GM23248 (cell line): ENCODE data around the gene HAUS5. TPM values are rescaled to one million over a fixed set of nuclear protein-coding genes. Genes with fewer than 3 reads are reported as not detected.

Source experiments
- DNase-seq: peaks from one replicate; pipeline ENCODE4 v3.0.0-alpha.2; 2015
- H2AFZ ChIP-seq: fragments of 200-600 bp; sonication (generic); 2 replicates; pipeline ENCODE4 v1.6.1; 2016; ENCODE audit warnings: antibody characterized with exemption
- H3F3A ChIP-seq: fragments of 200-600 bp; sonication (generic); 2 replicates; pipeline ENCODE4 v1.6.1; 2016; ENCODE audit warnings: mild to moderate bottlenecking, antibody characterized with exemption, mixed run types; ENCODE audit not compliant: insufficient read depth
- H3K27ac ChIP-seq: fragments of 200-600 bp; sonication (generic); 2 replicates; pipeline ENCODE4 v1.5.1; 2016; ENCODE audit warnings: mild to moderate bottlenecking
- H3K27me3 ChIP-seq: fragments of 200-600 bp; sonication (generic); replicated peaks from 2 replicates; pipeline ENCODE4 v1.6.1; 2016; ENCODE audit warnings: mild to moderate bottlenecking; ENCODE audit not compliant: insufficient read depth
- H3K36me3 ChIP-seq: fragments of 200-600 bp; sonication (generic); 2 replicates; pipeline ENCODE4 v1.6.1; 2016; ENCODE audit warnings: low read depth, mild to moderate bottlenecking
- H3K4me1 ChIP-seq: fragments of 200-600 bp; sonication (generic); 2 replicates; pipeline ENCODE4 v1.6.1; 2016; ENCODE audit warnings: mild to moderate bottlenecking; ENCODE audit not compliant: insufficient read depth
- H3K4me2 ChIP-seq: fragments of 200-600 bp; sonication (generic); one replicate; pipeline ENCODE4 v1.6.1; 2016; ENCODE audit warnings: mild to moderate bottlenecking; ENCODE audit not compliant: unreplicated experiment
- H3K4me3 ChIP-seq: fragments of 200-600 bp; sonication (generic); 2 replicates; pipeline ENCODE4 v1.5.1; 2016; ENCODE audit warnings: mild to moderate bottlenecking
- H3K79me2 ChIP-seq: fragments of 200-600 bp; sonication (generic); 2 replicates; pipeline ENCODE4 v1.6.1; 2016; ENCODE audit warnings: mild to moderate bottlenecking; ENCODE audit not compliant: insufficient read depth
- H3K9ac ChIP-seq: fragments of 200-600 bp; sonication (generic); 2 replicates; pipeline ENCODE4 v1.6.1; 2016; ENCODE audit warnings: mild to moderate bottlenecking
- H3K9me2 ChIP-seq: fragments of 200-600 bp; sonication (generic); 2 replicates; pipeline ENCODE4 v1.6.1; 2016; ENCODE audit warnings: mixed run types, mild to moderate bottlenecking, moderate library complexity; ENCODE audit not compliant: insufficient read depth
- H3K9me3 ChIP-seq: fragments of 200-600 bp; sonication (generic); one replicate; pipeline ENCODE4 v1.6.1; 2017; ENCODE audit warnings: low read depth
- H4K20me1 ChIP-seq: fragments of 200-600 bp; sonication (generic); 2 replicates; pipeline ENCODE4 v1.6.0; 2016; ENCODE audit not compliant: insufficient read depth
- EZH2 ChIP-seq: fragments of 200-600 bp; sonication (generic); IDR thresholded peaks from 2 replicates; pipeline ENCODE4 v1.6.1; 2018; ENCODE audit warnings: antibody characterized with exemption, mild to moderate bottlenecking; ENCODE audit not compliant: insufficient read depth, poor library complexity, severe bottlenecking
- EZH2phosphoT487 ChIP-seq: fragments of 200-600 bp; sonication (generic); IDR thresholded peaks from 2 replicates; pipeline ENCODE4 v1.6.1; 2018; ENCODE audit warnings: antibody characterized with exemption, moderate library complexity, mild to moderate bottlenecking, low read depth; ENCODE audit not compliant: insufficient read depth
- WGBS, 2 experiments: methylation state at CpG; one replicate each; pipeline ENCODE4 v1.1.6; 2015 to 2017; ENCODE audit warnings: low lambda C conversion rate in 2 of 2, low coverage in 1 of 2; ENCODE audit errors: missing lambda C conversion rate in 2 of 2; 5-methylcytosine and 5-hydroxymethylcytosine counted together
- in situ Hi-C: fragments of 300-500 bp; cut with MboI; formaldehyde crosslinking; loops from 2 replicates; pipeline ENCODE4 v1.15.0; 2020
- polyA plus RNA-seq: library from polyadenylated mRNA; unstranded; fragments of >200 nt; fragmentation: Nextera tagmentation; extraction: Ambion mirVana; gene quantifications from 2 replicates; pipeline ENCODE4 v1.2.1, GENCODE V29; 2016
- total RNA-seq: library from RNA; depleted of rRNA; stranded (reverse); fragments of >200 nt; shearing (Covaris generic); gene quantifications from 2 replicates; pipeline ENCODE4 v1.2.3, GENCODE V29; 2014

HAUS5 gene
- total and polyA plus RNA-seq, 2 experiments from 2014 or later: 7.4 to 10.1 TPM

GRCh38 chr19:35623327-35624010 is 10.9 kb downstream of the HAUS5 start:
- Histone ChIP-seq H3K9me2 (no peaks in the 10 kb centered on the region), H3K9ac (no peak overlapping the region), H2AFZ (no peak overlapping the region), H3K4me2 (no peak overlapping the region), H3K9me3 (no peaks in the 10 kb centered on the region), H3F3A (no peaks in the 10 kb centered on the region), H3K4me3 (no peak overlapping the region), H3K4me1 (no peaks in the 10 kb centered on the region), H3K27ac (no peak overlapping the region), H3K27me3 (no peaks in the 10 kb centered on the region), H3K79me2 (no peaks in the 10 kb centered on the region), H4K20me1 (no peaks in the 10 kb centered on the region), H3K36me3 (no peaks in the 10 kb centered on the region)
- 89 to 90% methylated on average over 6 of the region's 6 CpGs for WGBS, 2 experiments
- DNase-seq: no peak
- in situ Hi-C loops: no loop called here
- TF ChIP-seq EZH2phosphoT487: no peak

GRCh38 chr19:35628264-35628564 is 15.7 kb downstream of the HAUS5 start:
- 2 to 8% methylated on average over 9 of the region's 9 CpGs for WGBS, 2 experiments
- H3K27ac ChIP-seq: peak overlapping the region; percentile 92

GRCh38 chr19:35628565-35629331 is 16.2 kb downstream of the HAUS5 start, which contains the start of gene RBM42:
Gene RBM42, plus strand, starts transcription at chr19:35629036. Its CDS starts 118 bp downstream, at chr19:35629154.
- in situ Hi-C loops: no loop called here
- Histone ChIP-seq H2AFZ (peak within 1 kb of the TSS; percentile 83), H3K36me3 (peaks cover 12% of the 10 kb centered on the region; the same call in 1 of the 2 replicates), H3K27me3 (no peaks in the 10 kb centered on the region), H3F3A (no peaks in the 10 kb centered on the region), H3K9ac (peak within 1 kb of the TSS; percentile 95), H3K9me2 (no peaks in the 10 kb centered on the region), H3K4me2 (peak within 1 kb of the TSS; percentile 96), H3K4me1 (peaks cover 6% of the 10 kb centered on the region; the same call in 1 of the 2 replicates), H3K79me2 (peaks cover 27% of the 10 kb centered on the region), H3K27ac (peak within 1 kb of the TSS; percentile 92), H3K9me3 (no peaks in the 10 kb centered on the region), H4K20me1 (no peaks in the 10 kb centered on the region), H3K4me3 (peak within 1 kb of the TSS; percentile 87)
- WGBS, 2 experiments: 1 to 2% methylated on average over 56 of the region's 56 CpGs
- no peak for TF ChIP-seq EZH2
- no peak for TF ChIP-seq EZH2phosphoT487
- DNase-seq: peak; percentile 99

More at GRCh38 chr19:35628264-35628564, 15.7 kb downstream of the HAUS5 start:
- no peaks in the 10 kb centered on the region for H3F3A ChIP-seq
- peak overlapping the region; percentile 87 for H3K4me3 ChIP-seq
- TF ChIP-seq EZH2phosphoT487: no peak
- TF ChIP-seq EZH2: no peak
- H3K4me1 ChIP-seq: peaks cover 6% of the 10 kb centered on the region; the same call in 1 of the 2 replicates
- H3K4me2 ChIP-seq: peak overlapping the region; percentile 87
- DNase-seq: no peak
- no peaks in the 10 kb centered on the region for H3K27me3 ChIP-seq
- H2AFZ ChIP-seq: peak overlapping the region; percentile 83
- H3K9ac ChIP-seq: peak overlapping the region; percentile 95
- no peaks in the 10 kb centered on the region for H3K9me2 ChIP-seq
- no peaks in the 10 kb centered on the region for H3K9me3 ChIP-seq
- in situ Hi-C loops: no loop called here
- no peaks in the 10 kb centered on the region for H4K20me1 ChIP-seq
- peaks cover 12% of the 10 kb centered on the region; the same call in 1 of the 2 replicates for H3K36me3 ChIP-seq
- H3K79me2 ChIP-seq: peaks cover 27% of the 10 kb centered on the region

- Histone ChIP-seq H3K36me3 (peaks cover 16% of the 10 kb centered on the region; the same call in 1 of the 2 replicates), H3K27me3 (no peaks in the 10 kb centered on the region), H3F3A (no peaks in the 10 kb centered on the region), H2AFZ (peak overlapping the region; percentile 83), H3K9me3 (no peaks in the 10 kb centered on the region), H3K9ac (peak overlapping the region; percentile 95), H3K9me2 (no peaks in the 10 kb centered on the region), H3K4me1 (peaks cover 6% of the 10 kb centered on the region; the same call in 1 of the 2 replicates), H3K4me3 (peak overlapping the region; percentile 87), H4K20me1 (no peaks in the 10 kb centered on the region), H3K4me2 (peak overlapping the region; percentile 96), H3K79me2 (peaks cover 27% of the 10 kb centered on the region), H3K27ac (peak overlapping the region; percentile 92)
- in situ Hi-C loops: no loop called here
- TF ChIP-seq EZH2phosphoT487 (no peak), EZH2 (no peak)
- DNase-seq: no peak
- 1 to 3% methylated on average over 15 of the region's 15 CpGs for WGBS, 2 experiments
These were observed 16.7 kb downstream of the HAUS5 start for GRCh38 chr19:35629332-35629633.
